HG02588 (cell line): ENCODE measurements around the gene RFX1.

Source experiments
- ATAC-seq: cut with Tn5 transposase; IDR thresholded peaks from one replicate; pipeline ENCODE4 v1.9.1; 2021; ENCODE audit warnings: mild to moderate bottlenecking, moderate library complexity; ENCODE audit not compliant: unreplicated experiment

RFX1 gene

GRCh38 chr19:13914777-13915176, 91.3 kb downstream of the RFX1 start:
- no peak for ATAC-seq

GRCh38 chr19:13913352-13913751, 92.8 kb downstream of the RFX1 start:
- ATAC-seq: no peak
